ENCODE measurements around the gene PCBP3.

Gene PCBP3

DNA sequence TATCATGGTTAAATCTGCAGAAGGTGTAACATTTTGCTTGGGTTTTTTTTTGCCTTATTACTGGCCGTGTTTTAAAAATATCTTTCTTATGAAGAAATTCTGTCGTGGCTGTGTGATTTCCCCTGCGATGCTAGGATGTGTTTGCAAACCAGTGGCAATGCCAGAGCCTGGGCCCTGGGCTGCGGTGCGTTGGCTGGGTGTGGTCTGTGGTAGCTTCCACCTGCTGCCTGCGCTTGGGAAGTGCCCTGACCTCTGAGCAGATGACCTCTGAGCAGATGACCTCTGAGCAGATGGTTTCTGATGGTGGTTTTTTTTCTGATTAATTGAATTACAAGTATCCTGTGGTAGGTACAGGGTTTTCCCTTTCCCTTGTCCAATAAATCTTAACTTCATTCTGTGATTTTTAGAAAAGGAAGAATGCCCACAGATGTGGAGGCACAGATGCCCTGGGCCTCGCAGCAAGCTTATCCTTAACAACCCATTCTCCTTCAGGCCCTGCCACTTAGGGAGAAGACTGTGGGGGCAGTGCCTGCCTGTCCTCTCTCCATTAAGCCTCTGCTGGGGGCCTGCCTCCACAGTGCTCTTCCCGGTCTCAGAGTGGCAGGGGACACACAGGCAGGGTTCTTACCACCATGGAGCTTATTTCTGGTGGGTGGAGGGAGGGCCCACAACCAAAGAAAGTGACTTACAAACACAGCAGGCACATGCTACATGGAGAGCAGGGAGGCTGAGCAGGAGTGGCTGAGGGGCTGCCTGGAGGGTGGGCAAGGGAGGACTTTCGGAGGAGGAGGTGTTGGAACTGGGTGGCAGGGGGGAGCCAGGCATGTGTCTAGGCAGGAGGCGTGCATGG lies 81.7 kb downstream of the PCBP3 start:
- no peak for DNase-seq (ENCODE audit: low spot score)

DNA sequence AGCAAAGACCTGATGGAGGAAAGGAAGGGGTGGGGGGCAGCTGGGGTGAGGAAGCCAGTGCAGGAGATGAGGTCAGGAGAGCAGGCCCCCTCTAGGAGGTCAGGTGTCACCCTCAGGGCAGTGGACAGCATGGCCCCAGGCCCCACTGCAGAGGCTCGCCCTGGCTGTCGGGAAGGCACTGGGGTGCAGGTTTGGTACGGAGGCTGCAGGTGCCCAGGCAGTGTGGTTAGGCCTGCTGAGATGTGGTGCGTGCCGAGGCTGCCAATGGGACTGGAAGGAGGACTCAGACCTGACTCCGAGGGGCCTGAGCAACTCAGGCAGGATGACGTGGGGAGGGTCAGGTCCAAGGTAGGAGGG lies 82.3 kb downstream of the PCBP3 start:
- DNase-seq (ENCODE audit: low spot score), result no peak

DNA sequence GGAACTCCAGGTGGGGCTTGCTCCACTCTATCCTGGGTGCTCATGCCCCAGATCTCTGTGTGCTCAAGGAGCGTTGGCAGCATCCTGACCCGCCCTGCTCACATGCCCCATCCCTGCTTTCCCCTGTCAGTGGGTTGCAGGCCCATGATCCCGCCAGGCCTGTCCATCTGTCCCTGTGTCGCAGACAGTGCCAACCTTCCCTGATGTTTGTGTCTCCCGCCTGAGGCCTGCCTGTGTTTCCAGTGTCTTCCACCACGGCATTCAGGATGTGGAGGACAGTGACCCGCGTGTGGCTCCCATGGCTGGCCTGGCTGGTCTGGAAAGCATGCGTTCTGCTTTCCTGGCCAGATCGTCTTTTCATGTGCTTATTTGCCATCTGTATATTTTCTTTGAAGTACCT lies 82.9 kb downstream of the PCBP3 start:
- DNase-seq (ENCODE audit: low spot score), result no peak

DNA sequence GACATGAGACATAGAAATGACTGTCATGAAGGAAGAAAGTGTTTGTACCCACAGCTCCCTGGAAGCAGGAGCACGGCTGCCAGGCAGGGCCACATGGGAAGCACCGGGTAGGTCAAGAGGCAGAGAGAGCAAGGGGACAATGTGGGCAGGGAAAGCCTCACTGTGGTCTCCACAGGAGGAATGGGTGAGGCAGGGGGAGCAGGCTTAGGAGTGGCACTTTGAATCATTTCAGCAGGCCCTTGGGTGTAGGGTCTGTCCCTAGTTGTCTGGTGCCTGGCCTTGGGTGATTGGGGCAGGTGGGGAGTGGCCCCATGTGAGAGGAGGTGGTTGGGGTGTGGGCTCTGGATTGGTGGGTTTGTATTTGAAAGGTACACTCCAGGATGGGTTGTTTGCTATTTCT lies 83.9 kb downstream of the PCBP3 start:
- DNase-seq (ENCODE audit: low spot score), result no peak

DNA sequence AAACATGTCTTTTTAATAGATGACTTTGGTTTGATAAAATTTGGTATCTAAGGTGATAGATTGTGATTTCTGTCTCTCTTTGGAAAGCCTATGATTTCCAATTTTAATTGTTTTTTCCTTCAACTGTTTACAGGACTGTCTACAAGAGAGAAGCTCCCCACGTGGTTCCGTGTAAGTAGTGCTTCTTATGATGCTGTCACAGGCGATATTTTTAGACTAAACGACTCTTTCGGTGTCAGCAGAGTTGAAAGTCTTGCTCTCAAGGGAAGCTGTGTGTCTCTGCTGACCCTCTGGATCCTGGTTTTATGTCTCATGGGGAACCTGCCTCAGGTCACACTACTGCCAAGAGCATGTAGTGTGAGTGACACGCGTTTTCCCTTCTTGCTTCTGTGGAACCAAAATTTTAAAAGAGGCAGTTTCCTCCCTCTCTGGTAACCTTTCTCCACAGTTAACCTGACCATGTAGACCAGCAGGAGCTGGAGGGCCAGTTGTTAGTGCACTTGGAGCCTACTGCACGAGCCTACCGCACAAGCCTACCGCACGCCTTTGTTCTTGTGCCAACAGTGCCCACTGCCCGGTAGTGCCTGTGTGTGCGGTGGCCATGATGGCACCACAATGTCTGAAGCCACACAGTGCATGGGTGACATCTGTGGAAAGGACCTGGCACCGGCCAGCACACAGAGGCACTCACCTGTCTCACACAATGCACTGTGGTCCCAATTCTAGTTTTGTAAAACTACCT lies 91.9 kb downstream of the PCBP3 start:
- no peak for DNase-seq (ENCODE audit: low spot score)

DNA sequence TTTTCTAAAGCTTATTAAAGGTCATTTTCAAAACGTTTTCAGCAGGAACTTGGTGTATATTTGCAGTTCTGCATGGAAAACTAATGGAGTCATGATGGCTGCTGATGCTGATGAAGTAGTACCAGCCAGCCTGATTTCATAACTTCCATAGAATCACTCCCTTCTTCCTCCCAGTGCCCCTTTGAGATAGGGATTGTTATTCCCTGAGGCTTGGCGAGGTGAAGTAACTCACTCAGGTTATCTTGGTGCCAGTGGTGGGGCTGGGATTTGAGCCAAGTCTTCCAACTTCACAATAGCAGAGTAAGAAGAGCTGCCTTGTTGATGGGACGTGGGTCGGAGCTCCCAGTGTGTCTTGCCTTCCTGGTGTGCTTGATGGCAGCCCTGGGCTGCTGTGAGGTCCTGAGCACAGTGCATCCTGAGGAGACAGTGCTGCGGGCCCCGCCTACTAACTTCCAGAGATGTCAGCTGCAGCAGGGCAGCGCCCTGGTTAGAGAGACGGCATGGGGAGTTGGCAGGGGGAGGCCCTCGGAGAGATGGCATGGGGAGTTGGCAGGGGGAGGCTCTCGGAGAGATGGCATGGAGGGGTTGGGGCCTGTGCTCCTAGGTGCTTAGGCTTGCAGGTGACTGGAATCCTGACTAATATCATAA lies 92.6 kb downstream of the PCBP3 start:
- DNase-seq (ENCODE audit: low spot score), result no peak

DNA sequence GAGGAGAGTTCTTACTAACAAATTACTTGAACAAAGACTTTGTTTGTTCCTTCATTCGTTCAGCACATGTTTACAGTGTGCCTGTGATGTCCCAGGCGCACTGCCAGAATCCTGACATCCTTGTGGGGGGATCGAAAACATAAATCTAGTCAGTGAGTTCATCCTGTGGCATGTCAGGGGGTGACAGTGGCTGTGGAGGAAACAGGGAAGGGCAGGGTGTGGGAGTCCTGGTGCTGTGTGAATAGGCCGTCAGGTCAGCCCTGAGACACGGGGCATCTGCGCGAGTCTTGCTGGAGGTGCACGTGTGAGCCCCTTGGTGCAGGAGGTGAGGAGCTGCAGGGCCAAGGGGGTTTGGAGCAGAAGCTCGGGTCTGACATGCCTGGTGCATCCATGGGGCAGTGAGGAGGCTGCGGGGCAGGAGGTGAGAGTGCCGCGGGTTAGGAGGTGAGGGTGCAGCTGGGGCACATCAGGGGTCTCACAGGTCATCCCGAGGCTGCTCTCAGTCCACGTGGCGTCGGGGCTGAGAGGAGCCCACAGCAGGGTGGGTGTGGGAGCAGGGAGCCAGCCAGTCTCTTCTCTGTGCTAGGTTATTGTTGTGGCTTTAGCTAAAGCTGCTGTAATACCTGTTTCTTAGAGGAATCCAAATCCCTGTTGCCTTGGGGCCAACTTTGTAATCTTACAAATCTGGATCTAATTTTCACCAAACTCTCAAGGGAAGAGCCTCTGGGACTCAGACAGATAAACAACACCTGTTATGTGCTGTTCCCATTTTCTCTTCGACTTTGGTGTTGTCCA lies 93.4 kb downstream of the PCBP3 start:
- no peak for DNase-seq (ENCODE audit: low spot score)

DNA sequence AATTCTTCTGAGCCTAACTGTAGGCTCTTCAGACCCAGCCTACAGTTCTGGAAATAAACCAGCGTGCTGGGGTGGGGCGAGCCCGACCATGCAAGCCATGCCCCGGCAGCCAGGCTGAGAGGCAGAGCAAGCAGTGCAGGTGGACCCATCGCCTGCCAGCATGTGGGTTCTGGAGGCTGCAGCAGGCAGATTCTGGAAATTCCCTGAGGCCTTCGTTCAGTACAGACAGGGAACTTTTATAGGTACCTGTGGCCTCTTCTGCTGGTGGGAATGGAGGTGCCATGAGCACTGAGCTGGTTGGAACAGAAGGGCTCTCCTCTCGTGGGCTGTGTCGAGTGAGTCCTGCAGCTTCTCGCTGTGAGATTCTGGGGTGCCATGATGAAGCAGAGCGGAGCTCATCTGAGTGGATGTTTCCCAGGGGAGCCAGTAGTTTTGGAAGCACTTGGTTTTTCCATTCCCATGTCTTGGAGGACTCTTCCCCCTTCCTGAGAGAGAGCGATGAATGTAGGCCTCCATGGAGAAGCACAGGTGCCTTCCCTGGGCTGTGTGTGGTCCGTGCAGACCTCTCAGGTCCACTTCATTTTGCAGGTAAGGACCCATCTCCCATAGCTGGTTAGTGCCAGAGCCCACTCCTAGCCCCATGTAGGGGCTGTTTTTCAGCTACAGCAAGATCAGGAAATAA lies 94.1 kb downstream of the PCBP3 start:
- DNase-seq (ENCODE audit: low spot score), result no peak

DNA sequence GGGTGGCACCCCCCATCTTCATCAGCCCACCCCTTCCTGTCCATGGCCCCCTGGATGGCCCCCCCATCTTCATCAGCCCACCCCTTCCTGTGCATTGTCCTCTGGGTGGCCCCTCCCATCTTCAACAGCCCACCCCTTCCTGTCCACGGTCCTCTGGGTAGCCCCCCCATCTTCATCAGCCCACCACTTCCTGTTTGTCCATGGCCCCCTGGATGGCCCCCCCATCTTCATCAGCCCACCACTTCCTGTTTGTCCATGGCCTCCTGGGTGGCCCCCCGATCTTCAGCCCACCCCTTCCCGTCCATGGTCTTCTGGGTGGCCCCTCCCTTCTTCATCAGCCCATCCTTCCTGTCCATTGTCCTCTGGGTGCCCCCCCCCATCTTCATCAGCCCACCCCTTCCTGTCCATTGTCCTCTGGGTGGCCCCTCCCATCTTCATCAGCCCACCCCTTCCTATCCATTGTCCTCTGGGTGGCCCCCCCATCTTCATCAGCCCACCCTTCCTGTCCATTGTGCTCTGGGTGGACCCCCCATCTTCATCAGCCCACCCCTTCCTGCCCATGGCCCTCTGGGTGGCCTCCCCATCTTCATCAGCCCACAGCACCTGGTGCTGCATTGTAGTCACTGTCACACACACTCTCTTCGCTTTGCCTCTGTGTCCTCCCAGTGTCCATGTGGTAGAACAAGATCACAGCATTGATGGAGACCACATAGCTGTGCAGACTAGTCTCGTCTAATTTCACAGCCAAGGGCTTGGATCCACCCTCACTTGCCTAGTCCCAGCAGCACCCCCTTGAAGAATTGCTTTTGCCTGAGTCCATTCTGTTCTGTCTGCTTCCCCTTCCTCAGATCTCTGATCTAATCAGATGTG lies 95.9 kb downstream of the PCBP3 start:
- no peak for DNase-seq (ENCODE audit: low spot score)

DNA sequence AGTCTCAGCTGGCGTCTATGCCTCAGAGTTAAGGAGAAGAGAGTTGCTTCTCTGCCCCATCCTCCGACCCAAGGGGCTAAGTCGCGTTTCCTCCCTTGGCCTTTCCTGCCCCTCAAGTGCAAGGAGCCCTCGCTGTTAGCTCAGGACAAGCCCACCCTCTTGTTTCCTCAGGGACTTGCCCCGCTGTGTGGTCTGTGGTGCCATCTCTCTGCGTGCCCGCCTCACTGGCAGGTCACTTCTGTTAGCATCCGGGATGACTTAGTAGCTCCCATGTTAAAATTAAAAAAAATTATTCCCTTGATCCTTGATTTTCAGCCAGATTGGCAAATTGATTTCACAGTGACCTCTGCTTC lies 96.5 kb downstream of the PCBP3 start:
- no peak for DNase-seq (ENCODE audit: low spot score)

DNA sequence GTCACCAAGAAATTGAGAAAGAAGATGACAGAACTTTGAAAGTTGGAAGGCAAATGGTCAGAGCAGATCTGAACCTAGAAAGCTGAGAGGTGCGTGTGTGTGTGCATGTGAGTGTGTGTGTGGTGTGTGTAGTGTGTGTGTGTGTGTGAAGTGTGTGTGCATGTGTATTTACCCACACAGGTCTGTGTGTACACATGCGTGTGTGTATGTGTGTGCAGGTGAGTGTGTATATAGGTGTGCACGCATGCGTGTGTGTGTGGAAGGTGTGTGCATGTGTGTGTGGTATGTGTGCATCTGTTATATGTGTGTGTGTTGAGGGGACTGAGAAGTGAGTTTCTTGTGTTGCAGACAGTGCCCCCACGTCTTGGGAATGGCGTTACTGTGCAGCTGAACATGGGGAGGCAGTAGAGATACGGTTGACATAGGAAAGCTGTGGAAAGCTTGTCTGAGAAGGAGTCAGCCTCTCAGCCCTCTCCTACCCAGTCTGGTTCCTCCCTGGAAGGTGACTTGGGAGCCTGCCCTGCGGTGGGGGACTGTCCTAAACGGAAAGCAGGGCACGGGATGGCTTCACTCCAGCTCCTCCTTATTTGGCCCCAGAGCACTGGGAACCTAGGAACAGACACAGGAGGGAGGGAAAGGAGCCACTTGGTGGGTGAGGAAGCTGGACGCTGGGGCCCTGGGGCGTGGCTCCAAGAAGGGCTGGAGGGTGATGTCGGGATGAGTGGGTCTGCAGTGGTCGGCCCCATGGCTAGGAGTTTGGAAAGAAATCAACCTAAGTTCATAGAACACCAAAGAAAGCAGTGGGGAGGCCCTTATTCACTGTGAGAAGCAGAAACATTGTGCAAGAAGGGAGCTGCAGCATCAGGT lies 97.2 kb downstream of the PCBP3 start:
- no peak for DNase-seq (ENCODE audit: low spot score)

DNA sequence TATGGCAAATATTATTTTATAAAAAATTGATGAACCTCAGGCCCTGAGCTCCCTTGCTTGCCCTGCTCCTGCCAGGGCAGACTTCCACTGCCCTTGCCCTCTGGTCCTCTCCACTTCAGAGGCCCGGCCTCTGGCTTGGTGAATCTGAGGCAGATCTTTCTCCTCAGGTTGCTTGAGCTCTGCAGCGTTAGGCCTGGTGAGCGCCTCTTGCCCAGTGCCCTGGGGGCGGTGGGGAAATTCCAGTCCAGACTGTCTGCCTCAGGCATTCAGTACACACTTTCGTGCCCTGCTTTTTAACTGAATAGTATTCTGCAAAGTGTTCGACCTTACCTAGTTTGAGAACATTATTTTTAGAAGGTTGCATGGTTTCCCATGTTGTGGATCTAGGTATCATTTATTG lies 98.2 kb downstream of the PCBP3 start:
- no peak for DNase-seq (ENCODE audit: low spot score)

DNA sequence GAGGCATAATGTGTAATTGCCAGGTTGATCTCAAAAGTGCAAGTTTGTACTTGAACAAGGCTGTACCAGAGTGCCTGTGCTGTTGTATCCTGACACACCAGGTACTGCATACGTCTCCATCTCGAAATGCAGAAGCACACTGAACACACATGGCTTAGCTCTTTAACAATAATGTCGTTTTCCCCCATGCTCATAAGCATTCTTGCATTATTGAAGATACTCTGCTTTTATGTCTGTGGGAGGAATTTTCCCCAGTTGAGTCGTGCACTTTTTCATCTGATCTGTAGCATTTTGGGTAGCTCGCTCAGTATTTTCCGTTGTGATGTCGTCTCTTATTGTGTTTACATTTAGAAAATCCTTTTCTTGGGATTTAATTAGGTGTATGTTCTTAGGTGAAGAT lies 98.7 kb downstream of the PCBP3 start:
- DNase-seq (ENCODE audit: low spot score), result no peak

DNA sequence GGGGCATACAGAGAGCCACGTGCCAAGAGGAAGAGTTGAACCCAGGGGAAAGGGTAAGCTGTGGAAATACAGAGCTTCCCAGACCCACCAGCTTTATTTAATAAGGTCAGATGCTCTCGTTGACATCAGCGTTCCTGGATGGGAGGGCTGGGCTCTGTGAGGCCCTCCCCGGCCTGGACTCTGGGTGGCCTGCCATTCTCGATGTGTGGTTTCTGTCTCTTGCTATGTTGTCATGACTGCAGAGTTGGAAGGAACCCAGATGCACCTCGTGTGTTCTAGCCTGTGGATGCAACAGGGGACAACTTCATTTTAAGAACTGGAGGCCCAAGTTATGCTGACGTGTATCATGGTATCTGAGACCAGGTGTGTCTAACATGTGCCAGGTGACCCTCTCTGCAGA lies 101.7 kb downstream of the PCBP3 start:
- DNase-seq (ENCODE audit: low spot score), result no peak

DNA sequence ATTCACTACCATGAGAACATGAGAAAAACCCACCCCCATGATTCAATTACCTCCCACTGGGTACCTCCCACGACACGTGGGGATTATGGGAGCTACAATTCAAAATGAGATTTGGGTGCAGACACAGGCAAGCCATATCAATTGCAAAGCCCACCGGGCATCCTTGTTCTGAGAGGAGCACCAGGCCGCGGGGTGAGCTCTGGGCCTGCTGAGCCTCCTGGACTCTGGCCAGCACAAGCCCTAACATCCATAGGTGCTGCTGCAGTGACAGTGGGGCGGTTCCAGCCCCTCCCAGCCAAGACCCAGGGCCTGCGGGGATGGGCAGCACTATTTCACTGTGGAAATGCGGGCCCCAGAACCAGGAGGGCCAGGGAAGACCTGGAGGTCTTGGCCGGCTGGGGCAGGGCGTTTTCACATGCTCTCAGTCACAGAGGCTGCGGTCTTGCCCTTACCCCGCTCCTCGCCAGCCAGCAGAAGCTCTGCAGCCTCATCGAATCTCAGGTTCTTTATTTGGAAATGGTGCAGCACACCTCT lies 103.8 kb downstream of the PCBP3 start:
- no peak for DNase-seq (ENCODE audit: low spot score)

DNA sequence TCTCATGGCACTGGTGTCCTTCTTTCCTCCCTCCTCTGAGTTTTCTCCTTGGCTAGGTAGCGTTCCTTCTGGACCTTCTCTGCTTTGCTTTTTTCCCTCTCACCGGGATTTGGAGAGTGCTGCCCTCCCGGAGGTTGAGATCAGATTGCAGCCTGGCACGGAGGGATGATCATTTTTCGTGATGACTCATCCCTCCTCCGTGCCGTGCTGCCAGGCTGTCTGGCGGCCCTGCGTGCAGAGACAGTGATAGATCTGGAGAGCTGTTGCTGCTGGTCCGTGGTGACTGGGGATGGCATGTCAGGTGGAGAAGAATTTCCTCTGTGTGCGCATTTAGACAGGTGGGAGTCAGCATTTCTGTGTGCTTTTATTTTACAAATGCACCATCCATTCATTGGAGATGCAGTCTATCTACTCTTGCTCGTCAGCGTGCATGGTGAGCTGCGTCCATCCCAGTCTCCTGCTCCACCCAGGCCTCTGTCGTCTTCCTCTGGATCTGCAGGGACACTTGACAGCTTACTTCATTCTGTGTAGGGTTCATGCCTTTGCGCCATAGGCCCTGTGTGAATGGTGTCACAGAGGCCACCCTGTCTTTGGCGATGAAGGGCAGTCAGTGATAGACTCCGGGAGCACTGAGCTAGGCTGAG lies 104.4 kb downstream of the PCBP3 start:
- no peak for DNase-seq (ENCODE audit: low spot score)

DNA sequence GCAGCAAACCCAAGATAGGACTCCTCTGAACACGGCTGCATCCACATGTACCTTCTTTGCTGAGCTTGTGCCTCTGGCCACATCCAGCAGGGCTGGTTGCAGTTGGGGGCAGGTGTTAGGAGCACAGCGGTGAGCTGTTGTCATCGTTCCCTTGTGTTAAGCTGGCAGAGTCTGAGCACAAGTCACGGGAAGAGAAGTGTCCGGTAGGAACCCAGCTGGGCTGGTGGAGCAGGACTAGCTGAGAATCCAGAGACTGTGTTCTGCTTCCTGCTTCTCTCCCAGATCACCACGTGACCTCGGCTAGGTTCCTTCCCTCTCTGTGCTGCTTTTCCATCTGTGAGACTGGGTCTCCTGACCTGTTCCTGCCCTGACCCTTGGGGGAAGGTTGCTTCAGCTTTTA lies 105.1 kb downstream of the PCBP3 start:
- no peak for DNase-seq (ENCODE audit: low spot score)

DNA sequence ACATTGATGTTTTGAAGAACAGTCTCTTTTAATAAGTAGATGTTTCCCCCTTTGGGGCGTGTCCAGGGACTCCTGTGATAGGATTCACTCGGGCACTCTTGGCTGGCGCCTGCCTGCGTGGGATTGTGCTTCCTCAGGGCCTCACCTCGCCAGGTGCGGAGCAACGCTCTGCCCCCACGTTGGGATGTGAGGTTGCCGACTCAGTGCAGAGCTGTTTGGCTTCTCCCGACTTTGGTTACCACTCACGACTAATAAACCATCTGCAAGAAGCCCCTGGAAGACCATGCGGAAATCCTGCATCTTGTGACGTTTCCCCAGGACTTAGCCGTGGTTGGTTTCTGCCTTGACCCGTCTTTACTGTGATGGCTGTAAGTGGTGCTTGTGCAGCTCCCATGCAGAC lies 106.4 kb downstream of the PCBP3 start:
- DNase-seq (ENCODE audit: low spot score), result no peak

DNA sequence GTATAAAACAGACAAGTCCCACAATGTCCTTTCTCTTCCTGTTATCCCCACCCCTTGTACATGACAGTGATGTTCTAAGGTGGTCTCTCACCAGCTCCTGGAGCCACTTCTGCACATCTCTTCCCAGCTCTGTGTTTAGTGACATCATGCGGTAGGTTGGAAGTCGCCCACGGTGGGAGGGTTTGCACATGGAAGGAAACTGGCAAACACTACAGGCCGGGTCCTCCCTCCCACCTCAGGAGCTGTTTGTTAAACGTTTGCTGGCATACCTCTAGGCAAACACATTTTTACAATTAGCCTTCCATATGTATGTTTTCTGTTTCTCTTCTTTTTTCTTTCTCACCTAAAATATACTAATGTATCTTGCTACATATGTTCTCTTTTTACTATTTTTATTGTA lies 107.4 kb downstream of the PCBP3 start:
- DNase-seq (ENCODE audit: low spot score), result no peak
